ENCODE results near the gene SH2B3.

DNA sequence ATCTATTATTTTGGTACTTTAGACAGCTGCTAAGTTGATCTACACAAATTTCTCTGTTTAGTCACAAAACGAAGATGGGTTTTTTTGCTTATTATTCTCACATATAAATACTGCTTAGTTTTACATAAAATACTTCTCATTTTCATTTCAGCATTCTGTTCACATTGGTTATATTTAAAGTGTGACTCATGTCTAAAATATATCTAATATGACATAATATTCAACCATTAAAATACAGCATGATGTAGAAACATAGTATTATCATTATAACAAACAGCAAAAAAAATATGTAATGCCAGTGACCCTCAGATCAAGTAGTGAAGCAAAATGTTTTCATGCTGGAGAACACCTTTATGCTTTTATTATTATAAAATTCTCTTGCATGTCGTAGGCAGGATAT is 63.7 kb downstream of the SH2B3 start:
- TF ChIP-seq POLR2A (IDR thresholded peaks at IDR 0.05; ENCODE audit: low read depth) (no peak), POLR2AphosphoS5 (IDR thresholded peaks at IDR 0.05) (no peak)
- TF ChIP-seq, protein P1, sequence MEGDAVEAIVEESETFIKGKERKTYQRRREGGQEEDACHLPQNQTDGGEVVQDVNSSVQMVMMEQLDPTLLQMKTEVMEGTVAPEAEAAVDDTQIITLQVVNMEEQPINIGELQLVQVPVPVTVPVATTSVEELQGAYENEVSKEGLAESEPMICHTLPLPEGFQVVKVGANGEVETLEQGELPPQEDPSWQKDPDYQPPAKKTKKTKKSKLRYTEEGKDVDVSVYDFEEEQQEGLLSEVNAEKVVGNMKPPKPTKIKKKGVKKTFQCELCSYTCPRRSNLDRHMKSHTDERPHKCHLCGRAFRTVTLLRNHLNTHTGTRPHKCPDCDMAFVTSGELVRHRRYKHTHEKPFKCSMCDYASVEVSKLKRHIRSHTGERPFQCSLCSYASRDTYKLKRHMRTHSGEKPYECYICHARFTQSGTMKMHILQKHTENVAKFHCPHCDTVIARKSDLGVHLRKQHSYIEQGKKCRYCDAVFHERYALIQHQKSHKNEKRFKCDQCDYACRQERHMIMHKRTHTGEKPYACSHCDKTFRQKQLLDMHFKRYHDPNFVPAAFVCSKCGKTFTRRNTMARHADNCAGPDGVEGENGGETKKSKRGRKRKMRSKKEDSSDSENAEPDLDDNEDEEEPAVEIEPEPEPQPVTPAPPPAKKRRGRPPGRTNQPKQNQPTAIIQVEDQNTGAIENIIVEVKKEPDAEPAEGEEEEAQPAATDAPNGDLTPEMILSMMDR (IDR thresholded peaks at IDR 0.05), result no peak

Data from esophagus muscularis mucosa (tissue), 3 donors.